Endothelial cell of umbilical vein (primary cell): ENCODE measurements around the gene TANGO2. TPM values are rescaled to one million over a fixed set of nuclear protein-coding genes. Genes with fewer than 3 reads are reported as not detected.
A peak's percentile ranks its signal among the peaks of the same experiment; 100 is the strongest.

Experiments used
- BruUV-seq: library from RNA; stranded (reverse); fragments of 400-500 nt; replicated peaks from 2 replicates; lab custom pipeline; 2021; lab: Mats Ljungman, UMichigan
- CTCF ChIA-PET: fragments of 300-600, 350-600 bp; sonication (Branson Sonifier 250); formaldehyde crosslinking; loops from one replicate; lab custom pipeline; 2021; ENCODE audit warnings: antibody characterized with exemption, inconsistent platforms; lab: Charles Lee
- POLR2A ChIA-PET: fragments of 300-600, 350-600 bp; sonication (Branson Sonifier 250); formaldehyde crosslinking; loops from one replicate; lab custom pipeline; 2021; ENCODE audit warnings: antibody characterized with exemption, inconsistent platforms; lab: Charles Lee
- DNase-seq: peaks from one replicate; pipeline ENCODE4 v3.0.0-alpha.2; 2011; ENCODE audit warnings: low read depth, low spot score
- FAIRE-seq: peaks from 2 replicates; lab custom pipeline; 2011; peaks lifted over from hg19 to GRCh38; lab: Jason Lieb, UNC
- H2AFZ ChIP-seq: 2 replicates; pipeline ENCODE4 v1.6.0; 2012; ENCODE audit warnings: low read depth, low read length, control low read depth, inconsistent platforms
- H3K27ac ChIP-seq: 2 replicates; pipeline ENCODE4 v1.5.1; 2011; ENCODE audit warnings: low read depth, mild to moderate bottlenecking, control low read depth, low read length, moderate library complexity; ENCODE audit not compliant: insufficient read depth
- H3K27me3 ChIP-seq, 2 experiments: 2 replicates each; pipeline versions ENCODE4 v1.6.0 to v1.6.1; 2011; ENCODE audit warnings: low read length in 2 of 2, mixed read lengths in 1 of 2; ENCODE audit not compliant: control insufficient read depth in 2 of 2, insufficient read depth in 2 of 2
- H3K36me3 ChIP-seq, 2 experiments: 2 replicates in 1 of 2; 3 replicates in 1 of 2; pipeline ENCODE4 v1.5.1; 2011; ENCODE audit warnings: low read length in 2 of 2, mild to moderate bottlenecking in 1 of 2, moderate library complexity in 1 of 2; ENCODE audit not compliant: control insufficient read depth in 2 of 2, insufficient read depth in 2 of 2; ENCODE audit errors: extremely low read depth in 1 of 2
- H3K4me1 ChIP-seq: 3 replicates; pipeline ENCODE4 v1.5.1; 2011; ENCODE audit warnings: mild to moderate bottlenecking, low read length; ENCODE audit not compliant: control insufficient read depth, insufficient read depth; ENCODE audit errors: extremely low read depth
- H3K4me2 ChIP-seq: 2 replicates; pipeline ENCODE4 v1.6.1; 2011; ENCODE audit warnings: low read length, control low read depth, mixed read lengths; ENCODE audit not compliant: insufficient read depth
- H3K4me3 ChIP-seq, 3 experiments: fragments of 200-600 bp in 1 of 3; sonication (generic), shearing (Covaris generic) in 1 of 3; replicated peaks in 1 of 3; 2 replicates each; pipeline ENCODE4 v1.5.1; 2011 to 2016; ENCODE audit warnings: control low read depth in 3 of 3, low read length in 3 of 3, mild to moderate bottlenecking in 2 of 3, inconsistent platforms in 1 of 3, low read depth in 1 of 3, moderate library complexity in 1 of 3; ENCODE audit not compliant: insufficient read depth in 1 of 3
- H3K79me2 ChIP-seq: 2 replicates; pipeline ENCODE4 v1.6.0; 2012; ENCODE audit warnings: low read length, inconsistent platforms; ENCODE audit not compliant: control insufficient read depth, insufficient read depth
- H3K9ac ChIP-seq: replicated peaks from 2 replicates; pipeline ENCODE3; 2011; ENCODE audit warnings: low read length, control low read depth; ENCODE audit not compliant: insufficient read depth; ENCODE audit errors: extremely low read depth
- H3K9me1 ChIP-seq: replicated peaks from 3 replicates; pipeline ENCODE4 v1.6.0; 2011; ENCODE audit warnings: mild to moderate bottlenecking, low read length; ENCODE audit not compliant: control insufficient read depth, insufficient read depth; ENCODE audit errors: extremely low read depth
- H3K9me3 ChIP-seq: replicated peaks from 2 replicates; pipeline ENCODE4 v1.5.1; 2012; ENCODE audit warnings: low read length, inconsistent platforms; ENCODE audit not compliant: control insufficient read depth, insufficient read depth
- H4K20me1 ChIP-seq: replicated peaks from 2 replicates; pipeline ENCODE3; 2011; ENCODE audit warnings: mild to moderate bottlenecking, low read length; ENCODE audit not compliant: control insufficient read depth, insufficient read depth; ENCODE audit errors: extremely low read depth
- FOS ChIP-seq: IDR thresholded peaks from 2 replicates; pipeline ENCODE4 v1.6.1; 2011; ENCODE audit warnings: mild to moderate bottlenecking, low read length, moderate library complexity, borderline replicate concordance; ENCODE audit not compliant: insufficient read depth
- GATA2 ChIP-seq: IDR thresholded peaks from 2 replicates; pipeline ENCODE4 v1.7.0; 2011; ENCODE audit warnings: low read depth, mild to moderate bottlenecking, moderate library complexity, mixed read lengths, low read length; ENCODE audit not compliant: insufficient read length, insufficient read depth
- JUN ChIP-seq: IDR thresholded peaks from 2 replicates; pipeline ENCODE4 v1.6.1; 2011; ENCODE audit warnings: borderline replicate concordance, low read depth; ENCODE audit not compliant: insufficient read length, insufficient read depth
- MAX ChIP-seq: IDR thresholded peaks from 2 replicates; pipeline ENCODE4 v1.6.1; 2011; ENCODE audit not compliant: insufficient read depth, insufficient read length
- POLR2A ChIP-seq: IDR thresholded peaks from 2 replicates; pipeline ENCODE4 v1.6.1; 2012; ENCODE audit warnings: low read depth, mild to moderate bottlenecking, control low read depth, low read length
- dilution Hi-C: fragments of 300-500 bp; cut with MboI; formaldehyde crosslinking; loops from one replicate; pipeline ENCODE4 v1.15.0; 2019; ENCODE audit warnings: low sequenced_read_pairs; ENCODE audit not compliant: extremely low pct_ligation_motif_present
- intact Hi-C: fragments of 100-400 bp; cut with micrococcal nuclease; formaldehyde crosslinking; loops from one replicate; pipeline ENCODE4 v1.10.0; 2022
- polyA plus RNA-seq, 4 experiments: library from polyadenylated mRNA; depleted of rRNA in 3 of 4; stranded (reverse) in 3 of 4; unstranded in 1 of 4; fragments of >200 nt; gene quantifications; 2 replicates each; pipeline versions ENCODE4 v1.2.1 to v1.2.3, GENCODE V29; 2011 to 2012; ENCODE audit warnings: missing spikeins in 1 of 4
- total RNA-seq: library from RNA; stranded (reverse); gene quantifications from 2 replicates; pipeline ENCODE4 v1.2.3, GENCODE V29; 2021

The TANGO2 gene
- total and polyA plus RNA-seq, 2 donors (not counting 3 experiments of a cell fraction or from before 2014, with no cell fraction given), result 40.0 to 49.3 TPM

DNA sequence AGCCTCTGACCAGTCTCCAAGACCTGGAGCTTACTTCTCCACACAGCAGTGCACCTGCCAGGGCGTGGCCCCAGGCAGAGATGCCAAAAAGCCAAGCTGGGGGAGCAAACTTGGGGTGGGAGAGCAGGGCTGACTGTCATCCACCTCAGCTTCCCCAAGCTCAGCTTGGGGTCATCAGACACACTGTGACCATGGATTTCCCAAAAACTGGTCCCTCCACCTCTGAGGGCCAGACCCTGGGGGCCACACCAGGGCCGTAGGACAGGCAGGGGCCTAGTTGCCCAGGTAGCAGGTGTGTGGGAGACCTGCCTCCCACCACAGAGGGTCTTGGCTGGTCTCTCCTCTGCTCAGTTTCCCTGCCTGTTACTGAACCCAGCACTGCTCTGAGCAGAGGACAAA lies 34.9 kb upstream of the TANGO2 start:
- Histone ChIP-seq H3K4me2 (peak overlapping the region; percentile 44), H3K4me3 (peak overlapping the region in 2 of 3 experiments; percentile 78 to 87), H2AFZ (no peak overlapping the region), H3K36me3 (peaks cover 0 to 12% of the 10 kb centered on the region in 2 experiments), H3K27me3 (no peaks in the 10 kb centered on the region), H3K9me1 (no peaks in the 10 kb centered on the region), H3K79me2 (peaks cover 13% of the 10 kb centered on the region), H3K27ac (peak overlapping the region; percentile 80), H4K20me1 (no peaks in the 10 kb centered on the region), H3K9me3 (no peaks in the 10 kb centered on the region), H3K9ac (peak overlapping the region; percentile 94), H3K4me1 (peaks cover 26% of the 10 kb centered on the region)
- dilution Hi-C loops (no loop called here), intact Hi-C loops (loop anchor here (1.0 kb wide), 3 partner anchors 11 to 27 kb away; no protein-coding TSS in a partner anchor)
- ChIA-PET POLR2A (interaction anchor here (0.6 to 1.8 kb wide), 4 partner anchors 12 to 27 kb away, joined by 3 to 7 read pairs (median 6); no protein-coding TSS in a partner anchor), CTCF (interaction anchor here (1.0 to 4.4 kb wide), 8 partner anchors 9 to 32 kb away, joined by 3 to 78 read pairs (median 4); no protein-coding TSS in a partner anchor)
- no TSS peak for BruUV-seq
- TF ChIP-seq FOS, result no peak
- TF ChIP-seq JUN, result no peak
- no peak for TF ChIP-seq MAX
- no peak for TF ChIP-seq POLR2A
- TF ChIP-seq GATA2, result no peak
- FAIRE-seq, result no peak
- DNase-seq, result no peak
